Erythroblast (primary cell): ENCODE measurements around the gene YAF2.

ENCODE experiments used
- GATA1 ChIP-seq: IDR thresholded peaks from 2 replicates; pipeline ENCODE4 v1.6.1; 2011; ENCODE audit warnings: low read depth, mild to moderate bottlenecking, control low read depth, low read length, moderate library complexity
- POLR2A ChIP-seq: IDR thresholded peaks from 2 replicates; pipeline ENCODE4 v1.6.1; 2011; ENCODE audit warnings: mild to moderate bottlenecking, low read length

GRCh38 chr12:42222724-42223123 lies 15.3 kb downstream of the YAF2 start:
- TF ChIP-seq POLR2A: no peak
- TF ChIP-seq GATA1: no peak
